ENCODE results near the gene CFAP97. TPM values are rescaled to one million over a fixed set of nuclear protein-coding genes. Genes with fewer than 3 reads are reported as not detected.

The CFAP97 gene
- polyA plus RNA-seq, 1 experiment, result 51.1 TPM

DNA sequence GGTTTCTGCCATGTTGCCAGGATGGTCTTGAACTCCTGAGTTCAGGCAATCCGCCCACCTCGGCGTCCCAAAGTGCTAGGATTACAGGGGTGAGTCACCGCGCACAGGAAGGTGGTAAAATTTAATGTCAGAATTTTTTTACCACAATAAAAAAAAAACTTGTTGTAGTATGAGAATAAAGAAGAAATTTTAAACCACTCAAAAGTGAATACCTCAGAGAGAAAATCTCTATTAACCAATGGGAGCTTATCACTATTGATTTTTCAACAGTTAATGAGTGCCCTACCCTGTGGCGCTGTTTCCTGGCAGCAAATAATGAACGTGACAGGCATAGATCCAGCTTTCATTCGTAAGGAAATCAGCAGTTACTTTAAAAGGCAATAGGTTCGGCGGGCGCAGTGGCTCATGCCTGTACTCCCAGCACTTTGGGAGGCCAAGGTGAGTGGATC, 93.4 kb downstream of the CFAP97 start:
- Histone ChIP-seq H3K9me3 (ENCODE audit: control insufficient read depth, insufficient read depth, low read length) (no peaks in the 10 kb centered on the region), H3K27ac (ENCODE audit: low read depth, low read length) (no peak overlapping the region), H3K4me3 (ENCODE audit: low read depth, low read length) (no peak overlapping the region), H3K27me3 (ENCODE audit: control insufficient read depth, insufficient read depth, low read length) (no peaks in the 10 kb centered on the region)
- ChIA-PET POLR2A (no interaction called here), CTCF (interaction anchor here (1.0 to 1.4 kb wide), 2 partner anchors 15 to 71 kb away, joined by 4 to 5 read pairs; no protein-coding TSS in a partner anchor)
- TF ChIP-seq, protein P1, sequence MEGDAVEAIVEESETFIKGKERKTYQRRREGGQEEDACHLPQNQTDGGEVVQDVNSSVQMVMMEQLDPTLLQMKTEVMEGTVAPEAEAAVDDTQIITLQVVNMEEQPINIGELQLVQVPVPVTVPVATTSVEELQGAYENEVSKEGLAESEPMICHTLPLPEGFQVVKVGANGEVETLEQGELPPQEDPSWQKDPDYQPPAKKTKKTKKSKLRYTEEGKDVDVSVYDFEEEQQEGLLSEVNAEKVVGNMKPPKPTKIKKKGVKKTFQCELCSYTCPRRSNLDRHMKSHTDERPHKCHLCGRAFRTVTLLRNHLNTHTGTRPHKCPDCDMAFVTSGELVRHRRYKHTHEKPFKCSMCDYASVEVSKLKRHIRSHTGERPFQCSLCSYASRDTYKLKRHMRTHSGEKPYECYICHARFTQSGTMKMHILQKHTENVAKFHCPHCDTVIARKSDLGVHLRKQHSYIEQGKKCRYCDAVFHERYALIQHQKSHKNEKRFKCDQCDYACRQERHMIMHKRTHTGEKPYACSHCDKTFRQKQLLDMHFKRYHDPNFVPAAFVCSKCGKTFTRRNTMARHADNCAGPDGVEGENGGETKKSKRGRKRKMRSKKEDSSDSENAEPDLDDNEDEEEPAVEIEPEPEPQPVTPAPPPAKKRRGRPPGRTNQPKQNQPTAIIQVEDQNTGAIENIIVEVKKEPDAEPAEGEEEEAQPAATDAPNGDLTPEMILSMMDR (IDR thresholded peaks at IDR 0.05; ENCODE audit: low read depth, low read length), result no peak
- DNase-seq (ENCODE audit: low read depth, low spot score), result no peak

DNA sequence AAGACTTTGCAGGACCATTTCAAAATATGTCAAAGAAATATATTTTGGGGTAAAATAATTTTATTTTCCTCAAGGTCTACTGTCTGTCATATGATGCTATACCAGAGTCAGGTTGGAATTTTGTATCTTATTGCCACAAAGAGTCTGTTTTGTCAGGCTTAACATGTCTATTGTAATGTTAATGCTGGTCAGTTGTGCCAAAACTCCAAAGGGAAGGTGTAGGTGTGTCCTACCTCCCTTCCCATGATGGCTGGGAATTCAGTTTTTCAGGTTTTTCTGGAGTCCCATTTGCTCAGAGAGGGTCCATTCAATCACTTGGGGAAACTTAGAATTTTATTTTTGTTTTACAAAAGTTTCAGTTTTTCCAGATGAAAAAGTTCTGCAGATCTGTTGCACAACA, 94.1 kb downstream of the CFAP97 start:
- no peaks in the 10 kb centered on the region for H3K27me3 ChIP-seq (ENCODE audit: control insufficient read depth, insufficient read depth, low read length)
- no peak for DNase-seq (ENCODE audit: low read depth, low spot score)
- TF ChIP-seq, protein P1 (IDR thresholded peaks at IDR 0.05; ENCODE audit: low read depth, low read length), result no peak
- no peaks in the 10 kb centered on the region for H3K9me3 ChIP-seq (ENCODE audit: control insufficient read depth, insufficient read depth, low read length)
- ChIA-PET CTCF (interaction anchor here (1.0 to 1.4 kb wide), 2 partner anchors 14 to 70 kb away, joined by 4 to 5 read pairs; no protein-coding TSS in a partner anchor), POLR2A (no interaction called here)
- H3K27ac ChIP-seq (ENCODE audit: low read depth, low read length), result no peak overlapping the region
- no peak overlapping the region for H3K4me3 ChIP-seq (ENCODE audit: low read depth, low read length)

Other genes with a start within 250 kb of the CFAP97 start
- gene HELT, start 185.5 kb downstream of the CFAP97 start, polyA plus RNA-seq (2011; rRNA removed), result not detected in 2 replicates
- 16.4 and 17.6 TPM in 2 replicates for gene SLC25A4, start 60.7 kb downstream of the CFAP97 start, polyA plus RNA-seq (2011; rRNA removed)
- gene SNX25, start 5.6 kb upstream of the CFAP97 start, polyA plus RNA-seq (2011; rRNA removed), result 12.6 and 12.7 TPM in 2 replicates
- 0.05 and 0.09 TPM in 2 replicates for gene LRP2BP, start 191.9 kb upstream of the CFAP97 start, polyA plus RNA-seq (2011; rRNA removed)
- gene ANKRD37, start 192.8 kb upstream of the CFAP97 start, polyA plus RNA-seq (2011; rRNA removed), result 3.1 and 3.6 TPM in 2 replicates
- gene UFSP2, start 222.0 kb upstream of the CFAP97 start, polyA plus RNA-seq (2011; rRNA removed), result 41.2 and 54.1 TPM in 2 replicates

All from AG04450 (cell line).